Caco-2 (cell line): ENCODE measurements around the gene SMPX. TPM values are rescaled to one million over a fixed set of nuclear protein-coding genes. Genes with fewer than 3 reads are reported as not detected.
"Not testable (repeated sequence)": the region's sequence is repeated elsewhere in the genome, so short reads cannot be mapped to it uniquely, and the experiment has no call there.

Source experiments
- BruUV-seq: library from RNA; stranded (reverse); fragments of 400-500 nt; replicated peaks from 2 replicates; lab custom pipeline; 2021; lab: Mats Ljungman, UMichigan
- CTCF ChIA-PET: fragments of 300-600 bp; sonication (Branson Sonifier 250); formaldehyde crosslinking; loops from one replicate; lab custom pipeline; 2022; ENCODE audit warnings: antibody characterized with exemption; lab: Charles Lee
- POLR2A ChIA-PET: fragments of 300-600 bp; sonication (Branson Sonifier 250); formaldehyde crosslinking; loops from one replicate; lab custom pipeline; 2022; ENCODE audit warnings: antibody characterized with exemption; lab: Charles Lee
- DNase-seq, 2 experiments: peaks; one replicate each; pipeline versions ENCODE4 v3.0.0 to v3.0.0-alpha.2; 2020 to 2022
- H3K27me3 ChIP-seq: replicated peaks from 2 replicates; pipeline ENCODE4 v1.6.0; 2011; ENCODE audit warnings: low read length; ENCODE audit not compliant: control insufficient read depth, insufficient read depth
- H3K36me3 ChIP-seq: 2 replicates; pipeline ENCODE4 v1.5.1; 2011; ENCODE audit warnings: low read length; ENCODE audit not compliant: control insufficient read depth, insufficient read depth
- H3K4me1 ChIP-seq: fragments of 250-450 bp; sonication (Bioruptor Pico); 2 replicates; pipeline ENCODE4 v1.5.1; 2020; ENCODE audit warnings: mild to moderate bottlenecking
- H3K4me3 ChIP-seq: 2 replicates; pipeline ENCODE4 v1.5.1; 2011; ENCODE audit warnings: low read depth, mild to moderate bottlenecking, control low read depth, low read length
- H3K9me3 ChIP-seq: fragments of 250-450 bp; sonication (Bioruptor Pico); 2 replicates; pipeline ENCODE4 v1.5.1; 2020; ENCODE audit warnings: mild to moderate bottlenecking, moderate library complexity
- H3K27ac Mint-ChIP-seq: one replicate; pipeline ENCODE4 v1.8.0; 2022; ENCODE audit warnings: mixed read lengths; ENCODE audit not compliant: unreplicated experiment
- H3K27me3 Mint-ChIP-seq: one replicate; pipeline ENCODE4 v1.8.0; 2022; ENCODE audit warnings: mixed read lengths; ENCODE audit not compliant: insufficient read depth, unreplicated experiment
- H3K36me3 Mint-ChIP-seq: one replicate; pipeline ENCODE4 v1.8.0; 2022; ENCODE audit warnings: mild to moderate bottlenecking, mixed read lengths; ENCODE audit not compliant: insufficient read depth, unreplicated experiment
- H3K4me1 Mint-ChIP-seq: one replicate; pipeline ENCODE4 v1.8.0; 2022; ENCODE audit warnings: low read depth, mixed read lengths; ENCODE audit not compliant: unreplicated experiment
- H3K4me3 Mint-ChIP-seq: one replicate; pipeline ENCODE4 v1.8.0; 2022; ENCODE audit warnings: mild to moderate bottlenecking, moderate library complexity, mixed read lengths; ENCODE audit not compliant: unreplicated experiment
- H3K9me3 Mint-ChIP-seq: one replicate; pipeline ENCODE4 v1.8.0; 2022; ENCODE audit warnings: mixed read lengths; ENCODE audit not compliant: unreplicated experiment
- intact Hi-C: fragments of 100-400 bp; cut with micrococcal nuclease; formaldehyde crosslinking; loops from one replicate; pipeline ENCODE4 v1.10.0; 2022; ENCODE audit not compliant: unreplicated experiment
- total RNA-seq: library from RNA; stranded (reverse); gene quantifications from 2 replicates; pipeline ENCODE4 v1.2.3, GENCODE V29; 2022
- TF ChIP-seq, protein P1 (sequence below), 2 experiments: fragments of 200-600 bp in 1 of 2; IDR thresholded peaks; 1 replicate in 1 of 2; 2 replicates in 1 of 2; pipeline versions ENCODE4 v1.5.1 to v1.8.0; 2011 to 2022; ENCODE audit warnings: antibody characterized with exemption in 1 of 2, control low read depth in 1 of 2, inconsistent platforms in 1 of 2, low read depth in 1 of 2, low read length in 1 of 2, mild to moderate bottlenecking in 1 of 2, moderate library complexity in 1 of 2; ENCODE audit not compliant: insufficient read depth in 1 of 2, severe bottlenecking in 1 of 2, unreplicated experiment in 1 of 2

The SMPX gene
- total RNA-seq, 1 experiment from 2014 or later = 2.9 TPM

DNA sequence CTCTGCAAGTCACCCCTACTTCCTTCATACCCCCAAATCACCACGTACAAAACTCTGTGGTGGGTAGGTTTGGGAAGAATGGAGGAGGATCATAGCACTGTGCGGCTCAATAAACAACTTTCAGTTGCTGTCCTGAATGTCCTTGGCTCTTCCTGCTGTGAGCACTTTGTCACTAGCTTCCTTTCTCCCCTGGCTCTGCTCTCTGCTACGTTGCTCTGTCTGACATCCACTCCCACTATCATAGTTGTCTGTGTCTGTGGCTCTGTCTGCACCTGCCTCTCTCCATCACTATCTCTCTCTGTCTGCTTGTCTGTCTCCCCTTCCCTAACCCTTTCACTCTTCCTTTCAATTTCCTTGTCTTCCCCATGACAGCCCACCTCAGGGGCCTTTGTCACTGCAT is 21.2 kb upstream of the SMPX start:
- intact Hi-C loops = no loop called here
- no peaks in the 10 kb centered on the region for H3K36me3 ChIP-seq
- no peak overlapping the region for H3K4me3 ChIP-seq
- DNase-seq = no peak
- H3K4me1 ChIP-seq = no peaks in the 10 kb centered on the region
- BruUV-seq = no TSS peak
- no peaks in the 10 kb centered on the region for H3K27me3 Mint-ChIP-seq
- H3K9me3 ChIP-seq = no peaks in the 10 kb centered on the region
- no peaks in the 10 kb centered on the region for H3K4me1 Mint-ChIP-seq
- H3K9me3 Mint-ChIP-seq = no peaks in the 10 kb centered on the region
- H3K4me3 Mint-ChIP-seq = no peak overlapping the region
- POLR2A ChIA-PET = no interaction called here
- no peaks in the 10 kb centered on the region for H3K36me3 Mint-ChIP-seq
- TF ChIP-seq, protein P1, sequence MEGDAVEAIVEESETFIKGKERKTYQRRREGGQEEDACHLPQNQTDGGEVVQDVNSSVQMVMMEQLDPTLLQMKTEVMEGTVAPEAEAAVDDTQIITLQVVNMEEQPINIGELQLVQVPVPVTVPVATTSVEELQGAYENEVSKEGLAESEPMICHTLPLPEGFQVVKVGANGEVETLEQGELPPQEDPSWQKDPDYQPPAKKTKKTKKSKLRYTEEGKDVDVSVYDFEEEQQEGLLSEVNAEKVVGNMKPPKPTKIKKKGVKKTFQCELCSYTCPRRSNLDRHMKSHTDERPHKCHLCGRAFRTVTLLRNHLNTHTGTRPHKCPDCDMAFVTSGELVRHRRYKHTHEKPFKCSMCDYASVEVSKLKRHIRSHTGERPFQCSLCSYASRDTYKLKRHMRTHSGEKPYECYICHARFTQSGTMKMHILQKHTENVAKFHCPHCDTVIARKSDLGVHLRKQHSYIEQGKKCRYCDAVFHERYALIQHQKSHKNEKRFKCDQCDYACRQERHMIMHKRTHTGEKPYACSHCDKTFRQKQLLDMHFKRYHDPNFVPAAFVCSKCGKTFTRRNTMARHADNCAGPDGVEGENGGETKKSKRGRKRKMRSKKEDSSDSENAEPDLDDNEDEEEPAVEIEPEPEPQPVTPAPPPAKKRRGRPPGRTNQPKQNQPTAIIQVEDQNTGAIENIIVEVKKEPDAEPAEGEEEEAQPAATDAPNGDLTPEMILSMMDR (IDR thresholded peaks at IDR 0.05; ENCODE audit: insufficient read depth in 1 of 2, low read depth in 1 of 2, low read length in 1 of 2, severe bottlenecking in 1 of 2, unreplicated experiment in 1 of 2) = no peak
- CTCF ChIA-PET = no interaction called here
- no peak overlapping the region for H3K27ac Mint-ChIP-seq
- H3K27me3 ChIP-seq = no peaks in the 10 kb centered on the region

DNA sequence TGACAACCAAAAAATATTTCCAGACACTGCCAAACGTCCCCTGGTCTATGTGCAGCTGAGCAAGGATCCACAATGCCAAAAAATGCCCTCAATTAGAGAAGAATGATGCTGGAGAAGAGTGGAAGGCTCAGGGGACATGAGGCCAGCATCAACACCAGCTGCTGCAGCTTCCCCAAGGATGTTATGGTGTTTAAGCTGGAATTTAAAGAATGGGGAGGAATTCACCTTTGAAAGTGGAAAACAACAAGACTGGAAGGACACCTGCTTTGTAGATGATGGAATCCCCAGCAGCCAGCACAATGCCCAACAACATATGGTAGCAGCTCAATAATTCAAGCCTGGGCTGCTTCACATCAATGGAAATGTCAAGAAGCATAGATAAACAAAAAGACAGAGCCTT is 20.3 kb upstream of the SMPX start:
- Histone ChIP-seq H3K9me3 (no peaks in the 10 kb centered on the region), H3K36me3 (no peaks in the 10 kb centered on the region), H3K27me3 (no peaks in the 10 kb centered on the region), H3K4me3 (no peak overlapping the region), H3K4me1 (no peaks in the 10 kb centered on the region)
- no peaks in the 10 kb centered on the region for H3K4me1 Mint-ChIP-seq
- no peaks in the 10 kb centered on the region for H3K36me3 Mint-ChIP-seq
- intact Hi-C loops = no loop called here
- no peak for DNase-seq
- no peak overlapping the region for H3K27ac Mint-ChIP-seq
- peaks cover 3% of the 10 kb centered on the region for H3K9me3 Mint-ChIP-seq
- TF ChIP-seq, protein P1 (IDR thresholded peaks at IDR 0.05; ENCODE audit: insufficient read depth in 1 of 2, low read depth in 1 of 2, low read length in 1 of 2, severe bottlenecking in 1 of 2, unreplicated experiment in 1 of 2) = no peak
- H3K27me3 Mint-ChIP-seq = no peaks in the 10 kb centered on the region
- BruUV-seq = no TSS peak
- no peak overlapping the region for H3K4me3 Mint-ChIP-seq
- ChIA-PET CTCF (no interaction called here), POLR2A (no interaction called here)

DNA sequence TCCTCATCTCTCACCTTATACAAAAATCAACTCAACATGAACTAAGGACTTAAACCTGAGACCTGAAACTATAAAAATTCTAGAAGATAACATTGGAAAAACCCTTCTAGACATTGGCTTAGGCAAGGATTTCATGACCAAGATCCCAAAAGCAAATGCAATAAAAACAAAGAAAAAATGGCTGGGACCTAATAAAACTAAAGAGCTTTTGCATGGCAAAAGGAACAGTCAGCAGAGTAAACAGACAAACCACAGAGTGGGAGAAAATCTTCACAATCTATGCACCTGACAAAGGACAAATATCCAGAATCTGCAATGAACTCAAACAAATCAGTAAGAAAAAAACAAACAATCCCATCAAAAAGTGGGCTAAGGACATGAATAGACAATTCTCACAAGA is 17.2 kb upstream of the SMPX start:
- BruUV-seq, H3K36me3 Mint-ChIP-seq, DNase-seq, H3K27me3 ChIP-seq, H3K27ac Mint-ChIP-seq, H3K4me3 Mint-ChIP-seq, H3K27me3 Mint-ChIP-seq, H3K4me1 Mint-ChIP-seq, H3K4me3 ChIP-seq, H3K36me3 ChIP-seq, H3K4me1 ChIP-seq, H3K9me3 Mint-ChIP-seq, H3K9me3 ChIP-seq, CTCF ChIA-PET, POLR2A ChIA-PET, intact Hi-C loops: not testable (repeated sequence)

DNA sequence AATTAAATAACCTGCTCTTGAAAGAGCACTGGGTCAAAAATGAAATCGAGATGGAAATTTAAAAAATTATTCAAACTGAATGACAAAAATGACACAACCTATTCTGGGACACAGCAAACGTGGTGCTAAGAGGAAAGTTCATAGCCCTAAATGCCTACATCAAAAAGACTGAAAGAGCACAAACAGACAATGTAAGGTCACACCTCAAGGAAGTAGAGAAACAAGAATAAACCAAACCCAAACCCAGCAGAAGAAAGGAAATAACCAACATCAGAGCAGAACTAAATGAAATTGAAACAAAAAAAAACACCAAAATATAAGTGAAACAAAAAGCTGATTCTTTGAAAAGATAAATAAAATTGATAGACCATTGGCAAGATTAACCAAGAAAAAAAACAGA is 15.1 kb upstream of the SMPX start:
- intact Hi-C loops, H3K4me1 Mint-ChIP-seq, H3K9me3 Mint-ChIP-seq, BruUV-seq, H3K27me3 Mint-ChIP-seq, H3K9me3 ChIP-seq, POLR2A ChIA-PET, H3K4me1 ChIP-seq, H3K36me3 ChIP-seq, DNase-seq, H3K36me3 Mint-ChIP-seq, H3K4me3 ChIP-seq, H3K27me3 ChIP-seq, H3K4me3 Mint-ChIP-seq, CTCF ChIA-PET, H3K27ac Mint-ChIP-seq: not testable (repeated sequence)
